GM18520 (cell line): ENCODE results near the gene PODN.

Experiments used
- ATAC-seq: cut with Tn5 transposase; IDR thresholded peaks from one replicate; pipeline ENCODE4 v1.9.1; 2021; ENCODE audit not compliant: unreplicated experiment

The PODN gene

GRCh38 chr1:53074313-53075154 is 12.5 kb downstream of the PODN start:
- no peak for ATAC-seq

DNA sequence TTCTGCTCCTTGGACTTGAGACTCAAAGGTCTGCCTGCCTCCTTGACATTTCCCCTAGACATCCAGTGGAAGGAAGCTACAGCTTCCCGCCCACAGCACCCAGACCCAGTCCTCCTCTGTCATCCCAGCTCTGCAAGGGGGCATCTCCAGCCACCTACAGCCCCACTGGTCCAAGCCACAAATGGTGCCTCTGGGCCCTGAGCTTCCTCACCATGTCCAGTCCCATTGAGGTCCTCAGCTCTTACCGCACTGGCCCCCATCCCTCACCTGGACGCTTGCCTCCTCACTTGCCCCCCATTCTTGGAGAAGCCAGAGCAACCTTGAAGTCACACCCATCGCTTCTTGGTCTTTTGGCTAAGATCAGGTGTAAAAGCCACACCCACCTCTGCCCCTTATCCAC is 13.2 kb downstream of the PODN start:
- ATAC-seq: no peak

DNA sequence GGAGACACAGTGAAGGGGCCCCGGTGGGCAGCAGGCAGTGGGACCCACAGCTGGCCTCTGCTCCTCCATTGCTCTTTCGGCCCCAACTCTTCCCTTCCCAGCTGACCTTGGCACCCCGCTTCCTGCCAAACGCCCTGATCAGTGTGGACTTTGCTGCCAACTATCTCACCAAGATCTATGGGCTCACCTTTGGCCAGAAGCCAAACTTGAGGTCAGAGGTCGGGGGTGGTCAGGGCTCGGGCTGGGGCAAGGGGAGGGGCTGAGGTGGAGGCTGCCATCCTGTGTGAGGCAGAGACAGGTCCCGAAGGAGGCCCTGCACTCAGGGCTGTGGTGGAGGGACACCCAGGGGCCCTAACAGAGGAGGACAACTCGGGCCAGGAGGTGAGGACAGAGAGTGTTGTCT is 13.7 kb downstream of the PODN start:
- ATAC-seq: no peak

DNA sequence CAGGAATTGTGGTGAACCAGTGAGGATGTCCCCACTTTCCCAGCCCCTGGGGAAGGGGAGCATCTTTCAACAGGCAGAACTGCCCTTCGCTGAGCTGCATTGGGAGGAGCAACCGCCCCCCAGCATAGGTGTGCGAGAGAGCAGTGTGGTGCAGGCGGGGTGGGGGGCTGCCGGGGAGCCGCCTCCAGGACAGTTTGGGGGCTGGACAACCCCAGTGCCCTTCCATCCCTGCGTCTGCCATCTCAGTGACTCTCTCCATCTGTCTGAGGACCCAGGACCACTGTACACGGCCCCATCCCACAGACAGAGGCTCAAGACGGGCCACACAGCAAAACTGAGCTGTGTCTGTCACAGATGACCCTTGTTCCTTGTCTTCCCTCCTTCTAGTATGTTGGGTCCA is 14.2 kb downstream of the PODN start:
- no peak for ATAC-seq

DNA sequence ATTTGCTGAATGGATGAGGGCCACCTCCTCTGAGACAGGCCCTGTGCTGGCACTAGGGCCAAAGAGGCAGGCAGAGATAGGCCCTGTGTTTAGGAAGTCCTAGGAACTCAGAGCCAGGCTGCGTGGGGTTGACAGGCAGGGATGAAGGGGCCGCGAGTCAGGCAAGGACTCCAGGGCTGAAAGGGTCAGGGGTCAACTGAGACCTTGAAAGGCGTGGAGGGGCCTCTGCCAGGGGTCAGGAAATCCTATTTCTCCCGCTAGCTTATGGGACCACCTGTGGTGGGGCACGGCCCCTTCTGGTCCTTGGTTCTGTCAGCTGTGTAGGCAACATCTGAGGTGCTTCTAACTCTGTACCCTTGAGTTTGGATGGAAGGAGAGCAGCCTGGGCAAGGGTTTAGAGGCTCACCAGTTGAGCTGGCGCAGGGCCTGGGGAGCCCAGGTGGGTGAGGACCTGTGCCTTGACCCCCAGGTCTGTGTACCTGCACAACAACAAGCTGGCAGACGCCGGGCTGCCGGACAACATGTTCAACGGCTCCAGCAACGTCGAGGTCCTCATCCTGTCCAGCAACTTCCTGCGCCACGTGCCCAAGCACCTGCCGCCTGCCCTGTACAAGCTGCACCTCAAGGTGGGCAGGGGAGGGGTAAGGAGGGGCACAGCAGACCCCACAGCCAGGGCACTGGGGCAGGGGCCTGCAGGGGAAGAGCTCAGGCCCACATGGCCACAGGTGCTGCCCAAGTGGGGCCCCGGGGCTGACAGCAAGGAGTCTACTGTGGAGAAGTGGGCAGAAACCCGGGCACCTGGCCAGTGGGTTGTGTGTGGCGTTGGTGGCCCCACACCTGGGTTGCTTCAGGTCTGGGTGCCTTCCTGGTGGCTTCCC is 14.9 kb downstream of the PODN start:
- ATAC-seq: no peak

- ATAC-seq: no peak
Measured at GRCh38 chr1:53077599-53077965, 15.6 kb downstream of the PODN start.

DNA sequence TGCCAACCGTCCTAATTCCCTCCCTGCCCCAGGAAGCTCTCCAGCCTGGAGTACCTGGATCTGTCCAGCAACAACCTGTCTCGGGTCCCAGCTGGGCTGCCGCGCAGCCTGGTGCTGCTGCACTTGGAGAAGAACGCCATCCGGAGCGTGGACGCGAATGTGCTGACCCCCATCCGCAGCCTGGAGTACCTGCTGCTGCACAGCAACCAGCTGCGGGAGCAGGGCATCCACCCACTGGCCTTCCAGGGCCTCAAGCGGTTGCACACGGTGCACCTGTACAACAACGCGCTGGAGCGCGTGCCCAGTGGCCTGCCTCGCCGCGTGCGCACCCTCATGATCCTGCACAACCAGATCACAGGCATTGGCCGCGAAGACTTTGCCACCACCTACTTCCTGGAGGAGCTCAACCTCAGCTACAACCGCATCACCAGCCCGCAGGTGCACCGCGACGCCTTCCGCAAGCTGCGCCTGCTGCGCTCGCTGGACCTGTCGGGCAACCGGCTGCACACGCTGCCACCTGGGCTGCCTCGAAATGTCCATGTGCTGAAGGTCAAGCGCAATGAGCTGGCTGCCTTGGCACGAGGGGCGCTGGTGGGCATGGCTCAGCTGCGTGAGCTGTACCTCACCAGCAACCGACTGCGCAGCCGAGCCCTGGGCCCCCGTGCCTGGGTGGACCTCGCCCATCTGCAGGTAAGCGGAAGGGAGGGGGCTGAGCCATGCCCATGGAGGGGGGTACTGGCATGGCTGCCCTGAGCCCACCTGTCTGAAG is 16.5 kb downstream of the PODN start:
- ATAC-seq: no peak

DNA sequence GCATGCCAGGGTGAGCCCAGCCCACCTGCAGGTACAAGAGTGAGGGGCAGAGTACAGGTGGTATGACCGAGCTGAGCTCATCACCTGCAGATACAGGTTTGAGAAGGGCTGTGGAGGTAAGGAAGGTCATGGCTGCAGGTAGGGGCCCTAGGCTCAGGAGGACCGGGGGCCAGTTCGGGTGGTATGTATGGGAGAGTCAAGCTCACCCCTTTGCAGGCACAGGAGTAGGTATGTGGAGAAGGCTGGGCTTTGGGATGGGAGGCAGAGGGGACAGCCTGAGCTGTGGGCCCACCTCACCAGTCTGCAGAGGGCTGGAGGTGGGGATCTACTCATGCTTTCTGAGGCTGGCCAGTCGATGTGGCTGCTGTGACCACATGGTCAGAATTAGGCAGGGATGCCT is 17.2 kb downstream of the PODN start:
- ATAC-seq: no peak

- ATAC-seq: no peak
Measured at GRCh38 chr1:53080041-53080440, 18.0 kb downstream of the PODN start.

DNA sequence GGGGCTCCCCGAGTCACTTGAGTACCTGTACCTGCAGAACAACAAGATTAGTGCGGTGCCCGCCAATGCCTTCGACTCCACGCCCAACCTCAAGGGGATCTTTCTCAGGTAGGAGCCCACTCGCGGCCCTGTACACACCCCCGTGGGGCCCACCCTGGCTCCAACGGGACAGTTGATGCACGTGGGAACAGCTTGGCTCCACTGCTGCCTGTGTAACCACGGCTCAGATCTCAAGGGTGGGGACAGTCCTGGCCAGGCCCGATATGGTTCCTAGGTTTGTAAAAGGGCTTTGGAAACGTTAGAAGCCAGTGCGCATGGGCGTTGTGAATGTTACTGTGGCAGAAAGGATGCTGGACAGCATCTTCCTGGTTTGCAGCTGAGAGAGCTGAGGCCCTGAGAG is 18.8 kb downstream of the PODN start:
- no peak for ATAC-seq

- ATAC-seq: no peak
Measured at GRCh38 chr1:53081384-53082066, 19.5 kb downstream of the PODN start.

GRCh38 chr1:53082826-53083455 is 20.9 kb downstream of the PODN start:
- no peak for ATAC-seq

- ATAC-seq: no peak
Measured at GRCh38 chr1:53083636-53084588, 21.9 kb downstream of the PODN start.

GRCh38 chr1:53084589-53084971 is 22.6 kb downstream of the PODN start:
- no peak for ATAC-seq

GRCh38 chr1:53085405-53085804 is 23.4 kb downstream of the PODN start:
- no peak for ATAC-seq

GRCh38 chr1:53086491-53087070 is 24.6 kb downstream of the PODN start:
- no peak for ATAC-seq

DNA sequence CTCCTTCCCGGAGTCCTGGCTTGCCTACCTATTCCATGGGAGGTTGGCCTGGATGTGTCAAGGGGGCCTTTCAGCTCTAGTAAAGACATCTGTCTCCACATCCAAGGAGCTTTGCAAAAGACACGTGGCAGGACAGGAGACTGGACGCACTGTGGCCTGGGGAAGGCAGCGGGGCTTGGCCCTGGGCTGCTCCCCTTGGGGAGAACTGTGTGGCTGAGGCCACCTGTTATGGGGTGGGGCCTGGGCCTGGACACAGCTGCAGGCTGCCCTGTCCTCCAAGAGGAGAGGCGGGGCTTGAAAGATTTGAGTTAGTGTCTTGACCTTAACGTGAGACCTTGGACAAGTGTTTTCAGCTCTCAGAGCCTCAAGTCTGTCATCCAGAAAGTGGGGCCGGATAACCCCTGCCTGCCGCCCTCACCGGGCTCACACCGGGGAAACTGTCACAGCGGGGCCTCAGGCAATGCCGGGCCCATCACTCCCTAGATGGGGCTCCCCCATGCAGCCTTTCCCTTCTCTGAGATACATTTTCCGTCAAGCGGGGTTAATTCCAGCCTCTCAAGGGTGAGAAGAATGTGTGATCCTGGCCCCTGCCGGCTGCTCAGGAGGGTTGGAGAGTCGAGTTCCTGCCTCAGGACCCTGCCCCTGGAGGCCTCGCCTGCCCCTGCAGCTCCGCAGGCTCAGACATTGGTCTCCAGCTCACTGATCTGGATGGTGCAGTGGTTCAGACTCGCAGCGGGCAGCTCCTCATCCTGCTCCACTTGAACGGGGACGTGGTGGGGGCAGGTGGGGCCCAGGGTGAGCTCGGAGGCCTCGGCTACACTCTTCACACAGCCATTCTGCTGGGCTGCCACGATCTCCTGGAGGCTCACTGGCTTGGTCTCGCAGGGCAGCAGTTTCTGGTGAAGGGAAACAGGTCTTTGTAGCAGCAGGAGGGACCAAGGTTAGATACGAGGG is 25.6 kb downstream of the PODN start:
- no peak for ATAC-seq
